Breast epithelium (tissue), 3 donors: ENCODE measurements around the gene NAPG.

Experiments
- POLR2A ChIP-seq: fragments of 450-650 bp; IDR thresholded peaks from one replicate; pipeline ENCODE4 v1.6.1; 2016; ENCODE audit warnings: antibody characterized with exemption, mild to moderate bottlenecking, moderate library complexity
- TF ChIP-seq, protein P1 (sequence below), 3 donors: fragments of 450-650 bp; IDR thresholded peaks; one replicate each; pipeline ENCODE4 v1.5.1; 2016 to 2017; ENCODE audit warnings: antibody characterized with exemption in 3 of 3, mild to moderate bottlenecking in 3 of 3, moderate library complexity in 3 of 3

DNA sequence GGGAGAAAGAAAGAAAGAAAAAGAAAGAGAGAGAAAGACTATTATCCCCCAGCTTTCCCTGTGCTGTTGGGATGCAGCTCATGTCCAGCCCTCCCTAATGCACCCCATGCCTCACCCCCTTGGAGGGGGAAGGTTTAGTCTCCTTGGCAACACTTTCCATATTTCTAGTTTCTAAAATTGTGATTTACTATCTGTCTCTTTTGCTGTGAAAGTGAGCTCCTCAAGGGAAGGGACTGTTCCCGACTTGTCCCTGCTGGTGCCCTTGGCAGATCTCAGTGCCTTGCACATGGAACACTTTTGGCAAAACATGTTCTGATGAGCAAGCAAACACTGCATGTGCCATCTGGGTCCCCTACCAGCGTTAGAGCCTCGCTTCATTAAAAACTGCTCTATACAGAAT lies 11.7 kb upstream of the NAPG start:
- TF ChIP-seq, protein P1, sequence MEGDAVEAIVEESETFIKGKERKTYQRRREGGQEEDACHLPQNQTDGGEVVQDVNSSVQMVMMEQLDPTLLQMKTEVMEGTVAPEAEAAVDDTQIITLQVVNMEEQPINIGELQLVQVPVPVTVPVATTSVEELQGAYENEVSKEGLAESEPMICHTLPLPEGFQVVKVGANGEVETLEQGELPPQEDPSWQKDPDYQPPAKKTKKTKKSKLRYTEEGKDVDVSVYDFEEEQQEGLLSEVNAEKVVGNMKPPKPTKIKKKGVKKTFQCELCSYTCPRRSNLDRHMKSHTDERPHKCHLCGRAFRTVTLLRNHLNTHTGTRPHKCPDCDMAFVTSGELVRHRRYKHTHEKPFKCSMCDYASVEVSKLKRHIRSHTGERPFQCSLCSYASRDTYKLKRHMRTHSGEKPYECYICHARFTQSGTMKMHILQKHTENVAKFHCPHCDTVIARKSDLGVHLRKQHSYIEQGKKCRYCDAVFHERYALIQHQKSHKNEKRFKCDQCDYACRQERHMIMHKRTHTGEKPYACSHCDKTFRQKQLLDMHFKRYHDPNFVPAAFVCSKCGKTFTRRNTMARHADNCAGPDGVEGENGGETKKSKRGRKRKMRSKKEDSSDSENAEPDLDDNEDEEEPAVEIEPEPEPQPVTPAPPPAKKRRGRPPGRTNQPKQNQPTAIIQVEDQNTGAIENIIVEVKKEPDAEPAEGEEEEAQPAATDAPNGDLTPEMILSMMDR (IDR thresholded peaks at IDR 0.05): no peak
- no peak for TF ChIP-seq POLR2A
